ENCODE results near the gene KCTD14.

DNA sequence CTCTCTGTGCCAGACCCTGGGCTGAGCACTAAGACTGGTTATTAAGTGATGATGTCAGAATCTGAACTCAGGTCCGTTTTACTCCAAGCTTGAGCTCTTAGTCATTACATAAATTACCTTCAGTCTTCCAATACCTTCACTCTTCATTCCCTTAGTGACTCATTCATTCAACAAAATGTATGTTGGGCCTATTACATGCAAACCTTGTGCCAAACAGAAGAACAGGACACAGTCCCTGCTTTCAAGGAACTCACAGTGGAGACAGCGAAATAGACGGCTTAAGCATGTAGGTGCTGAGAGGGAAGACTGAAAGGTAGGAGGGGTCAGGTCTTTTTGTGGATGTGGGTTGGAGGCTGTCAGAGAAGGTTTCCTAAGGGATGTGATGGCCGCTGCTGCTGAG lies 3.3 kb downstream of the KCTD14 start:
- TF ChIP-seq CTCF (IDR thresholded peaks at IDR 0.05) (no peak), POLR2A (IDR thresholded peaks at IDR 0.05) (no peak)
